Measurements from ENCODE around the gene RPS6KC1.
A peak's percentile ranks its signal among the peaks of the same experiment; 100 is the strongest.
"Not testable (repeated sequence)": the region's sequence is repeated elsewhere in the genome, so short reads cannot be mapped to it uniquely, and the experiment has no call there.

The RPS6KC1 gene

DNA sequence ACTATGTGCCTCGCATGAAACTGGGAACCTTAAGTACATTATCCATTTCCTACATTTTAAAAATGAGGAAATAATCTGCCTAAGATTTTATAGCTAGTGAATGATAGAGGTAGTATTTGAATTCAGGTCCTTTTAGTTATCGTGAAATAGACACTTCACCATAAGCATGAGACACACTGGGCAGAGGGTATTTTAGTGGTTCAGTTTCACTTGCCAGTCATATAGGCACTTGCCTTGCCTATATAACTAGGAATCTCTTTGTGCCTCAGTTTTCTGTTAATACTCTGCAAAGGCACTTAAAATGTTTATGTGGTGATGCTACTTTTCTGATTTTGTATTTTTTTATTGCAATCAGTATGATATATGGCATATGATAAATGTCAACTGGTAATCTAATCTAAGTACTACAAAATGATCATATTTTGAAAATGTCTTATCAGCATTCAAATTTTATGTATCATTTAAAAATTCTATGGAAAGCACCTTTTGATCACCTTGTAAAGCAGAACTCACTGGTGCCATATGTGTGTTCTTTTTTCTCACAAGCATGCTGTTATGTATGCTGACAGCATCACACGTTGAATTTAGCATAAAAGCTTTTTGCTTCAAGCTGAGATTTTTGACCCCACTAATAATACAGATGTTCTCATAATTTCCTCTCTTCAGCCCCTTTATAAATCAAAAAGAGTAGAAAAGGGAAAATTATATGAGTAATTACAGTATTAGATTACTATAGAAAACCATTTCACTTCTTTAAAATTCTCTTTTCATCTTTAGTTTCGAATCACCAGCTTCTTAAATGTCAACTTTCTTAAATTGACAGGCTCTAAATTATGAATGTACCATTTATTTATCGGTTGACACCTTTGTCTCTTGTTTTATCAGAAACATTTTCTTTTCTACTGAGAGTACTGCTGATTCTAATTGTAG is 52.6 kb downstream of the RPS6KC1 start:
- no peak for DNase-seq (ENCODE audit: low spot score)
- FAIRE-seq = no peak

GRCh38 chr1:213104604-213105003 is 53.6 kb downstream of the RPS6KC1 start:
- no peak for FAIRE-seq
- DNase-seq (ENCODE audit: low spot score) = no peak

DNA sequence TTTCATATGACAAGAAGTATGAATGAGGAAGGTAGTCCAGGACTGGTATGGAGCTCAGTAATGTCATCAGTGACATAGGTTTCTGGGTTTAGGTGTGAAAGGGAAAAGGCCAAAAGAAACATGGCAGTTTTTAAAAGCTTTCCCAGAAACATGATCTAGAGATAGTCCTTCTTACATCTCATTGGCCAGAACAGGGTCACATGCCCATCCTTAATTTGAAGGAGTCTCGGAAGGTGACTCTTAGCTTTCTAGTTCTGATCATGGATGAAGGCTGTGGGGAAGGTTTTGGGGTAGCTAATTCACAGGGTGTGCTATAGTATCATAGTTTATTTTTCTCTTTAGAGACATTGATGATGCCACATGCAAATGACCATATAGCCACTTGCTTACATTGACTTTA is 55.3 kb downstream of the RPS6KC1 start:
- DNase-seq (ENCODE audit: low spot score) (no peak), FAIRE-seq (no peak)

GRCh38 chr1:213107613-213108012 is 56.6 kb downstream of the RPS6KC1 start:
- FAIRE-seq = no peak
- DNase-seq (ENCODE audit: low spot score) = no peak

DNA sequence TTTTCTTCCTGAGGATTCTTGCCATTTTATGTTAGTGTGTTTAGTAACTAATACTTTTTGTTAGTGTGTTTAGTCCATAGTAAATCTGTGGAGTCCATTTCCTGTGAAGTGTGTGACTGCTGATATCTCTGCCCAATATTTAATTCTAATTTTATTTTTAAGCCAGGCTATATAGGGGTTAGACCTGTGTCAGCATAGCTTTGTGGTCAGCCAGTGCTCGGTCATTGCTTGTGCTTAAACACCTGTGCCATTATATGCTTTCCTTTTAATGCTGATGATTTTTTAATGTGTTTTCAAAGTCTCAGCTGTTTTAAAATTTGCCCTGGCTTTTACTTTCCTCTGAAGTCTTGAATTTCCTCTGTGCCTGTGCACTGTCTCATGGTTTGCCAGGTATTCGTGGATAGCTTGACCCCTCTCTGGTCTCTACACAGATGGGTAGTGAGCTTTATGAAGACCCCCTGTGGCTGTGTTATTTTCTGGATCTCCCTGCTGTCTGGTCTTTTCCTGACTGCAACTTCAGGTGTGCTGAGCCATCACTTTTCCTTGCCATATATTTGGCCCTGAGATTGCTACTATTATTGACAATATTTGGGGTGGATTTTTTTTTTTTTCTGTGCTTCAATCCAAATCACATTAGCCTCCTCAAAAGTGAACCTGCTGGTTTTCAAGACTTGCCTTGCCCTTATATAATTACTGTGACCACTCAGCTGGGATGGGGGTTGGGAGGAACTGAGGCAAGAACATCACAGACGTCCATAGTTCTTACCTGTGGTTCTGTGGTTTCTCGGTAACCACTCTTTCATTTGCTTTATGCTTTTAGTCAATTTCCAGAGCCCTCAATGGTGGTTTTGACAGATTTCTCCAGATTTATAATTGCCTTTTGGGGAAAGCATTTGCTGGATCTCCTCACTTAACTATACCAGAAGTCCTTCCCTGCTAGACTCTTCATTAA is 59.6 kb downstream of the RPS6KC1 start:
- no peak for DNase-seq (ENCODE audit: low spot score)
- no peak for FAIRE-seq

DNA sequence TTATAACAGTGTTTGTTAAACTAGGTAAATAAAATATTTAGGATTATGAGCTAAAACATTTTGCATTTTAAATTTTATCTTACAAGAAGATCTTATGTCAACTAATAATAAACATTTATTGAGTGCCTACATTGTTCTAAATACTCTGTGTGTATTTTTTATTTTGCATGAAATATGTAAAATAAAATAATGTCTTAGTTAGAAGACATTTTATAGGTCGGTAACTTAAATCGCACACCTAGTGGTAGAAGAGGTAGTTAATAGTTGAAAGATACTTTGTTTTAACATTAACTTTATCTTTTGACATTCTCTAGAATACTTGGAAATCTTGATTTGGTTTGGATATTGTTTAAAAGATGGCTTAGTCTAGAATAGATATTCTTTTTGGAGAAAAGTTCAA is 60.5 kb downstream of the RPS6KC1 start:
- no peak for DNase-seq (ENCODE audit: low spot score)
- FAIRE-seq = peak; percentile 62

DNA sequence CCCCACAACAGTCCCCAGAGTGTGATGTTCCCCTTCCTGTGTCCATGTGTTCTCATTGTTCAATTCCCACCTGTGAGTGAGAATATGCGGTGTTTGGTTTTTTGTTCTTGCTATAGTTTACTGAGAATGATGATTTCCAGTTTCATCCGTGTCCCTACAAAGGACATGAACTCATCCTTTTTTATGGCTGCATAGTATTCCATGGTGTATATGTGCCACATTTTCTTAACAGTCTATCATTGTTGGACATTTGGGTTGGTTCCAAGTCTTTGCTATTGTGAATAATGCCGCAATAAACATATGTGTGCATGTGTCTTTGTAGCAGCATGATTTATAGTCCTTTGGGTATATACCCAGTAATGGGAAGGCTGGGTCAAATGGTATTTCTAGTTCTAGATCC is 61.7 kb downstream of the RPS6KC1 start:
- not testable (repeated sequence) for DNase-seq (ENCODE audit: low spot score); FAIRE-seq

GRCh38 chr1:213117699-213118180 is 66.7 kb downstream of the RPS6KC1 start:
- not testable (repeated sequence) for DNase-seq (ENCODE audit: low spot score); FAIRE-seq

DNA sequence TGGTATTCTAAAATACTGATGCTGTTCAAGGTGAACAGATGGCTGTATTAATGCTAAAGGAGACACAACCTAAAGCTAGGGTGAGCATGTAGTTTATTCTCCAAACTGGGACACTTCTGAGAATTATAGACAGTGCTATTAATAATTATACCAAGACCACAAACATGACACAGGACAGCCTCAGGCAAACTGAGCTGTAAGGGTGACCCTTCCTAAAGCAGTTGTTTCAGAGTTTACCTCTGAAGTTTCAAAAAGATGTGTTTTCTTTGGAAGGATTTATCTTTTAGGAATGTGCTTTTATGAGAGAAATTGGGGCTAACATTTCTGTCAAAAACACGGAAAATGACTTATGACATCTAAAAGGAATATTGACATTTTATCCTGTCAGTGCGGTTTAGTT is 68.8 kb downstream of the RPS6KC1 start:
- DNase-seq (ENCODE audit: low spot score) (no peak), FAIRE-seq (no peak)

GRCh38 chr1:213120386-213120785 is 69.3 kb downstream of the RPS6KC1 start:
- DNase-seq (ENCODE audit: low spot score) (no peak), FAIRE-seq (no peak)

DNA sequence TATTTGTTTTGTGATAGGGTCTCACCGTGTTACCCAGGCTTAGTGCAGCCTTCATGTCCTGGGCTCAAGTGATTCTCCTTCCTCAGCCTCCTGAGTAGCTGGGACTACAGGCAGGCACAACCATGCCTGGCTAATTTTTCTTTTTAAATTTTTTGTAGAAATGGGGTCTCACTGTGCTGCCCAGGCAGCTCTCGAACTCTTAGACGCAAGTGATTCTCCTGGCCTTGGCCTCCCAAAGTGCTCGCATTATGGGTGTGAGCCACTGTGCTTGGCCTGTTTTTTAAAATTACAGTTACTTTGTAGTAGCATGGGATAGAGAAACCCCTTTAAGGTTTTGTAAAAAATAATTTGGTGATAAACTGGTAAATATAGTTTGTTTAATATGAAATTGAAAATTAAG is 69.9 kb downstream of the RPS6KC1 start:
- FAIRE-seq = no peak
- no peak for DNase-seq (ENCODE audit: low spot score)

- FAIRE-seq = peak; percentile 84
- peak; percentile 39 for DNase-seq (ENCODE audit: low spot score)
These were observed 71.5 kb downstream of the RPS6KC1 start for GRCh38 chr1:213122514-213122929.

- FAIRE-seq (no peak), DNase-seq (ENCODE audit: low spot score) (no peak)
These were observed 72.0 kb downstream of the RPS6KC1 start for GRCh38 chr1:213123087-213123486.

GRCh38 chr1:213123536-213123935 is 72.5 kb downstream of the RPS6KC1 start:
- DNase-seq (ENCODE audit: low spot score) (peak; percentile 61), FAIRE-seq (peak; percentile 81)

- DNase-seq (ENCODE audit: low spot score) = no peak
- FAIRE-seq = no peak
These were observed 73.5 kb downstream of the RPS6KC1 start for GRCh38 chr1:213124590-213124989.

DNA sequence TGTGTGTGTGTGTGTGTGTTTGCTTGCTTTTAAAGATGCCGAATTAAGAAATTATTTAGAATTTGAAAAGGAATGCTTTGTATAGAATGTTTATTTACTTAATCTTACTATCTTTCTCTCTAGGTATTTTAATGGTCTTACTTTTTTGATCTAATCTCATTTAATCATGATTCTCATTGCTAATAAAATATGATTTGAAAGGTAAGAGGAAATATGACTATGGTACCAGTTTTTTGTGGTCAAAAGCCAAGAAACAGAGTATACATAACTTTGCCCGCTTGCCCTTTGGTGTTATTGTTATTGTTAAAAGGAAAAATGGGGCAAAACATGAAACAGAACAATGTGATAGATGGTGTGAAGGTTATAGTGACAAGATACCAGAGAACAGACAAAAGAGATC is 74.6 kb downstream of the RPS6KC1 start:
- no peak for DNase-seq (ENCODE audit: low spot score)
- FAIRE-seq = no peak

GRCh38 chr1:213127074-213127473 is 76.0 kb downstream of the RPS6KC1 start:
- DNase-seq (ENCODE audit: low spot score) (no peak), FAIRE-seq (no peak)

- DNase-seq (ENCODE audit: low spot score) (no peak), FAIRE-seq (no peak)
These were observed 81.0 kb downstream of the RPS6KC1 start for GRCh38 chr1:213131851-213132655.

DNA sequence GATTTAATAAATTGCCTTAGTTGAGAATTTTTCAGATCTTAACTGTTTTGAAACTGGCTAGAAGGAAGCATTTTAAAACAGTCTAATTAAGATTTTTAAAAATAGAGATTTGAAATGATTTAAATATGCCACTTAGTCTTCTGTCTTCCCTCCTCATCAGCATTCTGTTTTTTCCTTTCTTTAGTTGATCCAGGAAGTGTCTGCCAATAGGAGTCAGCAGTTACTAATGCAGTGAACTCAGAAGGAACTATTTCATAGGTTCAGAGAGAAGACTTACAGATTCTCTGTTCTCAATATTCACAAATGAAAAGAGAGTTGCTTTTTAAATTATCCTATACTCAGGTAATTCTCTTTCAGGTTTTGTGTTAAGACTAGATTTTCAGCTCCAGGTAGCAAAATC is 84.5 kb downstream of the RPS6KC1 start:
- DNase-seq (ENCODE audit: low spot score) (no peak), FAIRE-seq (no peak)

DNA sequence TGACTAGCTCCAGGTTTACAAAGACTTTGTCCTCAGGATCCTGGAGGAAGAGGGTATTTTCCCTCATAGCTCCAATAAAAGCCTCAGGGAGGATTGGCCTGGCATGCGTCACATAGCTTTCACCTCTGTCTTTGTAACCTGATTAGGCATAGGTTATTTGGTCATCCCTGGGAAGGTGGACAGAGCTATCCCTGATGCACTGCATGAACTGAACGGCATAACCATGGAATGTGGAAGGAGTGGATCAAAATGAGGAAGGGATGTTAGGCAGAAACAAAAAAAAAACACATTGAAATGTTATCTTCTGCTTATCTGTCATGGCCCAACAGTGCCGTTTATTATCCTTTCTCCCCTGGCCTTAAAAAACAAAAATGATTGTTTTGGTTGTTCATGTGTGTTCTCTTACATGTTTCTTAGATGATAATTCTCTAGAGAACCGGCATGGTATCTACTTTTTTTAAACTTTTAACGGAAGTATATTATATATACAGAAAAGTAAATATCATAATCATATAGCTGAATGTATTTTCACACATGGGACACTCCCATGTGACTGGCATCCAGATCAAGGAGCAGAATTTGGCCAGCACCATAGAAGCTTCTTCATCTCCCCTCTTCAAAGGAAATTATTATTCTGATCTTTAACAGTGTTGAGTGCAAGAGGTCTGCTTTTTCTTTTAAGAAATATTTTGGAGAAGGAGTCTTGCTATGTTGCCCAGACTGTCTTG is 85.3 kb downstream of the RPS6KC1 start:
- DNase-seq (ENCODE audit: low spot score) (no peak), FAIRE-seq (no peak)

Data from RCC 7860 (cell line).